GM12878 (cell line): ENCODE results near the gene AGXT.

Source experiments
- JUNB ChIP-seq: IDR thresholded peaks from 2 replicates; pipeline ENCODE4 v1.6.1; 2016; ENCODE audit warnings: antibody characterized with exemption, mild to moderate bottlenecking
- MYC ChIP-seq: IDR thresholded peaks from 2 replicates; pipeline ENCODE4 v1.6.1; 2011; ENCODE audit warnings: mild to moderate bottlenecking, low read length, moderate library complexity, inconsistent platforms; ENCODE audit not compliant: insufficient read depth, insufficient replicate concordance, insufficient read length, severe bottlenecking
- NFIC ChIP-seq: IDR thresholded peaks from 2 replicates; pipeline ENCODE4 v1.6.1; 2012; ENCODE audit warnings: low read depth, mild to moderate bottlenecking, inconsistent platforms, low read length, moderate library complexity
- POLR2A ChIP-seq: IDR thresholded peaks from 2 replicates; pipeline ENCODE4 v1.6.1; 2011; ENCODE audit warnings: low read depth, mild to moderate bottlenecking, low read length
- SIN3A ChIP-seq: IDR thresholded peaks from 2 replicates; pipeline ENCODE4 v1.6.1; 2012; ENCODE audit warnings: low read depth, low read length, improper control_type of control experiment
- SP1 ChIP-seq: IDR thresholded peaks from one replicate; pipeline ENCODE4 v1.6.1; 2011; ENCODE audit warnings: low read depth, low read length
- YY1 ChIP-seq: IDR thresholded peaks from 2 replicates; pipeline ENCODE4 v1.6.1; 2011; ENCODE audit warnings: low read depth, mild to moderate bottlenecking, low read length
- ZNF274 ChIP-seq: IDR thresholded peaks from one replicate; pipeline ENCODE4 v1.8.0; 2011; ENCODE audit not compliant: insufficient read length, insufficient read depth
- TF ChIP-seq, protein P1 (sequence below), 3 experiments: IDR thresholded peaks in 2 of 3; conservative IDR thresholded peaks in 1 of 3; 2 replicates each; pipeline ENCODE4 v1.5.1; 2011; ENCODE audit warnings: low read depth in 3 of 3, low read length in 3 of 3, mild to moderate bottlenecking in 3 of 3, control low read depth in 2 of 3, moderate library complexity in 2 of 3, inconsistent platforms in 1 of 3, mixed read lengths in 1 of 3; ENCODE audit not compliant: control insufficient read depth in 2 of 3, insufficient read depth in 1 of 3; ENCODE audit errors: extremely low read depth in 1 of 3
- TF ChIP-seq, protein P2 (sequence below): IDR thresholded peaks from 2 replicates; pipeline ENCODE4 v1.6.1; 2012; ENCODE audit warnings: low read length, inconsistent platforms

DNA sequence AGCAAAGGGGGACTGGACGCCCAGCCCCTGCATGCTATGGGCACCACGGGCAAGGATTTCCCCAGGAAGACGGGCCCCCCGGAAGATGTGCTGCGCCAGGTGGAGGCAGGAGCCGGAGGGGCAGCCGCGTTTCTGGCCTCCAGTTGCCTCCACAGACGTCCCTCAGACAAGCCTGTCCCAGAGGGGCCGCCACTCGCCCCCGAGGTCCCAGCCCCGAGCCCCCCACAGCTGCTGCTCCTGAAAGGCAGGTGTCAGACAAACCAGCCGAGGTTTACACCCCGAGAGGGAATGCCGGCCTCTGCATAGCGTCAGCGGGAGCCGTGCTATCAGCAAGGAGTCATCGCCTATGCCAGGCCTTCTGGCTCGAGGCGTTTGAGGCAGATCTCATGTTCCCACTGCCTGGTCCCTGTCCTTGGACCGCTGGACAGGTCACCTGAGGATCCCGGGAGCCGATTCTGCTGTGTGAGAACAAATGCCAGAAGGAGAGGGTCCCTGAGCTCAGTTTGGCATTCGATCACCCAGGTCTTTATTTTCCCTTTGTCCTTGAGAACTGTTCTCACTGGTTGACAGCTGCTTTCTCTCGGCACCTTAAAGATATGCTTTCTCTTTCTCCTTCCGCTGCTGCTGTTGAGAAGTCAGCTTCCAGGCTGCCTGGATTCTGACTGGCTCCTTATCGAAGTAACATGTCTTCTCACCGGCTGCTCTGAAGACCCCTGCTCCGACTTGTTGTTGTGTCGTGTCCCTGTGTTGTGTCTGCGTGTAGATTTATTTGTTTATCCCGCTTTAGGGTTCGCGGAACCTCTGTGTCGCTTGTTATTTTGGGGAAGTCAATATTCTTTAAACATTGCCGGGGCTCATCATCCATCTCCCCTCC lies 58.1 kb downstream of the AGXT start:
- TF ChIP-seq, protein P1, sequence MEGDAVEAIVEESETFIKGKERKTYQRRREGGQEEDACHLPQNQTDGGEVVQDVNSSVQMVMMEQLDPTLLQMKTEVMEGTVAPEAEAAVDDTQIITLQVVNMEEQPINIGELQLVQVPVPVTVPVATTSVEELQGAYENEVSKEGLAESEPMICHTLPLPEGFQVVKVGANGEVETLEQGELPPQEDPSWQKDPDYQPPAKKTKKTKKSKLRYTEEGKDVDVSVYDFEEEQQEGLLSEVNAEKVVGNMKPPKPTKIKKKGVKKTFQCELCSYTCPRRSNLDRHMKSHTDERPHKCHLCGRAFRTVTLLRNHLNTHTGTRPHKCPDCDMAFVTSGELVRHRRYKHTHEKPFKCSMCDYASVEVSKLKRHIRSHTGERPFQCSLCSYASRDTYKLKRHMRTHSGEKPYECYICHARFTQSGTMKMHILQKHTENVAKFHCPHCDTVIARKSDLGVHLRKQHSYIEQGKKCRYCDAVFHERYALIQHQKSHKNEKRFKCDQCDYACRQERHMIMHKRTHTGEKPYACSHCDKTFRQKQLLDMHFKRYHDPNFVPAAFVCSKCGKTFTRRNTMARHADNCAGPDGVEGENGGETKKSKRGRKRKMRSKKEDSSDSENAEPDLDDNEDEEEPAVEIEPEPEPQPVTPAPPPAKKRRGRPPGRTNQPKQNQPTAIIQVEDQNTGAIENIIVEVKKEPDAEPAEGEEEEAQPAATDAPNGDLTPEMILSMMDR (IDR thresholded peaks at IDR 0.05 in 2 of 3, conservative IDR thresholded peaks at IDR 0.05 in 1 of 3; ENCODE audit: control insufficient read depth in 2 of 3, extremely low read depth in 1 of 3, insufficient read depth in 1 of 3, low read depth in 3 of 3, low read length in 3 of 3): no peak
- no peak for TF ChIP-seq POLR2A
- TF ChIP-seq YY1: no peak
- TF ChIP-seq MYC: no peak
- TF ChIP-seq JUNB: no peak
- no peak for TF ChIP-seq SP1
- TF ChIP-seq, protein P2, sequence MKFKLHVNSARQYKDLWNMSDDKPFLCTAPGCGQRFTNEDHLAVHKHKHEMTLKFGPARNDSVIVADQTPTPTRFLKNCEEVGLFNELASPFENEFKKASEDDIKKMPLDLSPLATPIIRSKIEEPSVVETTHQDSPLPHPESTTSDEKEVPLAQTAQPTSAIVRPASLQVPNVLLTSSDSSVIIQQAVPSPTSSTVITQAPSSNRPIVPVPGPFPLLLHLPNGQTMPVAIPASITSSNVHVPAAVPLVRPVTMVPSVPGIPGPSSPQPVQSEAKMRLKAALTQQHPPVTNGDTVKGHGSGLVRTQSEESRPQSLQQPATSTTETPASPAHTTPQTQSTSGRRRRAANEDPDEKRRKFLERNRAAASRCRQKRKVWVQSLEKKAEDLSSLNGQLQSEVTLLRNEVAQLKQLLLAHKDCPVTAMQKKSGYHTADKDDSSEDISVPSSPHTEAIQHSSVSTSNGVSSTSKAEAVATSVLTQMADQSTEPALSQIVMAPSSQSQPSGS: no peak
- no peak for TF ChIP-seq SIN3A
- no peak for TF ChIP-seq ZNF274
- TF ChIP-seq NFIC: no peak
